Glutamatergic neuron (in vitro differentiated cells): ENCODE results near the gene AK1. TPM values are rescaled to one million over a fixed set of nuclear protein-coding genes. Genes with fewer than 3 reads are reported as not detected.
A peak's percentile ranks its signal among the peaks of the same experiment; 100 is the strongest.

Source experiments
- DNase-seq: peaks from one replicate; pipeline ENCODE4 v3.0.0; 2022
- H3K27ac Mint-ChIP-seq: one replicate; pipeline ENCODE4 v1.8.0; 2020; ENCODE audit warnings: mild to moderate bottlenecking, mixed read lengths, inconsistent platforms; ENCODE audit not compliant: unreplicated experiment
- H3K27me3 Mint-ChIP-seq: one replicate; pipeline ENCODE4 v1.8.0; 2020; ENCODE audit warnings: mild to moderate bottlenecking, moderate library complexity, mixed read lengths, inconsistent platforms; ENCODE audit not compliant: unreplicated experiment
- H3K36me3 Mint-ChIP-seq: one replicate; pipeline ENCODE4 v1.8.0; 2020; ENCODE audit warnings: mild to moderate bottlenecking, mixed read lengths, inconsistent platforms; ENCODE audit not compliant: unreplicated experiment
- H3K4me1 Mint-ChIP-seq: one replicate; pipeline ENCODE4 v1.8.0; 2020; ENCODE audit warnings: mild to moderate bottlenecking, low read depth, mixed read lengths, inconsistent platforms; ENCODE audit not compliant: unreplicated experiment
- H3K4me3 Mint-ChIP-seq: one replicate; pipeline ENCODE4 v1.8.0; 2020; ENCODE audit warnings: mild to moderate bottlenecking, mixed read lengths, inconsistent platforms; ENCODE audit not compliant: unreplicated experiment
- H3K9me3 Mint-ChIP-seq: one replicate; pipeline ENCODE4 v1.8.0; 2020; ENCODE audit warnings: mild to moderate bottlenecking, moderate library complexity, mixed read lengths, inconsistent platforms; ENCODE audit not compliant: unreplicated experiment
- total RNA-seq: library from RNA; stranded (reverse); fragmentation: NEBNext Ultra II Directional; extraction: Animal tissue kit (Norgen Biotek cat#: 25700); gene quantifications from one replicate; pipeline ENCODE4 v1.2.1, GENCODE V29; 2021; ENCODE audit not compliant: unreplicated experiment
- TF ChIP-seq, protein P1 (sequence below): fragments of 200-600 bp; sonication (generic); IDR thresholded peaks from one replicate; pipeline ENCODE4 v1.5.0; 2021; ENCODE audit not compliant: partially characterized antibody, unreplicated experiment

The AK1 gene
- total RNA-seq, 1 donor from 2014 or later: 121 TPM

DNA sequence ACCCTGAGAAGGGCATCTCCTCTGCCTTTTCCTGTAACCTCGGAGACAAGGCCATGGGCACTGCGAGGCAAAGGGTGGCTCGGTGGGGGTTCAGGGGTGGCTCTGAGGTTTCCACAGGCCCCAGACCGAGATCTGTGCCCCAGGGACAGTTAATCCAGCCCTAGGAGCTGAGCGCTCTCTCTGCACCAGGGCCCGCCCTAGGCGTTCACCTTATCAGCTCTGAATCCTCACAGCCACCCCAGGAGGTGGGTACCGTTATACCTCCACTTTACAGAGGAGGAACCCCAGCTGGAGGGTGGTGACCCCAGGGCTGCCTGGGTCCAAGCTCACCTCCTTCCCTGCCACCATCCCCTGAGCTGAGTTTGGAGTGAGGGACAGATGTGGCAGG lies 20.8 kb downstream of the AK1 start:
- H3K9me3 Mint-ChIP-seq: peaks cover 3% of the 10 kb centered on the region
- no peaks in the 10 kb centered on the region for H3K36me3 Mint-ChIP-seq
- H3K27me3 Mint-ChIP-seq: peaks cover 3% of the 10 kb centered on the region
- no peak overlapping the region for H3K27ac Mint-ChIP-seq
- peaks cover 3% of the 10 kb centered on the region for H3K4me1 Mint-ChIP-seq
- DNase-seq: no peak
- no peak overlapping the region for H3K4me3 Mint-ChIP-seq
- TF ChIP-seq, protein P1, sequence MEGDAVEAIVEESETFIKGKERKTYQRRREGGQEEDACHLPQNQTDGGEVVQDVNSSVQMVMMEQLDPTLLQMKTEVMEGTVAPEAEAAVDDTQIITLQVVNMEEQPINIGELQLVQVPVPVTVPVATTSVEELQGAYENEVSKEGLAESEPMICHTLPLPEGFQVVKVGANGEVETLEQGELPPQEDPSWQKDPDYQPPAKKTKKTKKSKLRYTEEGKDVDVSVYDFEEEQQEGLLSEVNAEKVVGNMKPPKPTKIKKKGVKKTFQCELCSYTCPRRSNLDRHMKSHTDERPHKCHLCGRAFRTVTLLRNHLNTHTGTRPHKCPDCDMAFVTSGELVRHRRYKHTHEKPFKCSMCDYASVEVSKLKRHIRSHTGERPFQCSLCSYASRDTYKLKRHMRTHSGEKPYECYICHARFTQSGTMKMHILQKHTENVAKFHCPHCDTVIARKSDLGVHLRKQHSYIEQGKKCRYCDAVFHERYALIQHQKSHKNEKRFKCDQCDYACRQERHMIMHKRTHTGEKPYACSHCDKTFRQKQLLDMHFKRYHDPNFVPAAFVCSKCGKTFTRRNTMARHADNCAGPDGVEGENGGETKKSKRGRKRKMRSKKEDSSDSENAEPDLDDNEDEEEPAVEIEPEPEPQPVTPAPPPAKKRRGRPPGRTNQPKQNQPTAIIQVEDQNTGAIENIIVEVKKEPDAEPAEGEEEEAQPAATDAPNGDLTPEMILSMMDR: no peak

DNA sequence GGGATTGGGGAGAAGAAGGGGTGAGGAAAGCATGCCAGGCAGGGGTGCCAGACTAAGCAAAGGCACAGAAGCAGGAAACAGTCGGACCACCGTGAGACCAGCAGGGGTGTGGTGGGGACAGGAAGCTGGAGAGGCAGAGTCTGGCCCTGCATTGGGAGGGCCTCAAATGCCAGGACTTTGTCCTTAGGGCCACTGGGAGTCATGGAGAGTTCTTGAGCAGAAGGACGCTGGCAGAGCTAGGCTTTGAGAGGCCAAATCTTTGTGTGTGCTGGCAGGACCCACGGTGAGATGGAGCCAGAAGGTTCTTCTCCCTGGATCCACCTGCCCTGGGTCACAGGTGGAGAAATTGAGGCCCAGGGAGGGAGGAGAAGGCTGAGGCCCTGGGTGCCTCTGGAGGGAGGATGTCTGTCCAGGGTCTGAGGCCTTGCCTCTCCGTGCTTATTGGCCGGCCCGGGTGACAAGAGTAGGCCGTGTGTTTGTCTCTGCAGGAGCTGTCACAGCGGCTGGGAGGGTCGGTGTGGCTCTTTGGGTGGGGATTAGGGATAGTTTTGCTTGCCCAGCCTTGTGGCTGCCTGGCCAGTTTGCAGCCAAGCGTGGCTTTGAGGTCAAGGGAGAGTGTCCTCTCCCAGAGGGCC lies 21.3 kb downstream of the AK1 start:
- peaks cover 3% of the 10 kb centered on the region for H3K9me3 Mint-ChIP-seq
- H3K4me1 Mint-ChIP-seq: peaks cover 3% of the 10 kb centered on the region
- TF ChIP-seq, protein P1: no peak
- no peak for DNase-seq
- peaks cover 3% of the 10 kb centered on the region for H3K27me3 Mint-ChIP-seq
- H3K36me3 Mint-ChIP-seq: no peaks in the 10 kb centered on the region
- H3K27ac Mint-ChIP-seq: no peak overlapping the region
- H3K4me3 Mint-ChIP-seq: no peak overlapping the region

DNA sequence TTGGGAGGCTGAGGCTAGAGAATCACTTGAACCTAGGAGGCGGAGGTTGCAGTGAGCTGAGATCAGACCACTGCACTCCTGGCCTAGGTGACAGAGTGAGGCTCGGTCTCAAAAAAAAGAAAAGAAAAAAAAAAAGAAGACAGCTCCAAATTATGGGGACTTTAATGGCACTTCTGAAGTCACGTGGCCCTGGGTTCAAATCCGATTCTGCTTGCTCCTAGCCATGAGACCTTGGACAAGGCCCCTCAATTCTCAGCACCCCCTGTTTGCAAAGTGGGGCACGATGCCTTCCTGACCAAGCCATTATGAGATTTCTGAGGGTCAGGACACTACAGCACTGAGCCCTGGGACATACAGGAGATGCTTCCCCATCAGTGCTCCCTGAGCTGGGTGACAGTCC lies 22.0 kb downstream of the AK1 start:
- Mint-ChIP-seq H3K36me3 (no peaks in the 10 kb centered on the region), H3K4me1 (peaks cover 3% of the 10 kb centered on the region), H3K27me3 (peaks cover 2% of the 10 kb centered on the region), H3K9me3 (peaks cover 3% of the 10 kb centered on the region), H3K27ac (no peak overlapping the region), H3K4me3 (no peak overlapping the region)
- no peak for DNase-seq
- TF ChIP-seq, protein P1: no peak

DNA sequence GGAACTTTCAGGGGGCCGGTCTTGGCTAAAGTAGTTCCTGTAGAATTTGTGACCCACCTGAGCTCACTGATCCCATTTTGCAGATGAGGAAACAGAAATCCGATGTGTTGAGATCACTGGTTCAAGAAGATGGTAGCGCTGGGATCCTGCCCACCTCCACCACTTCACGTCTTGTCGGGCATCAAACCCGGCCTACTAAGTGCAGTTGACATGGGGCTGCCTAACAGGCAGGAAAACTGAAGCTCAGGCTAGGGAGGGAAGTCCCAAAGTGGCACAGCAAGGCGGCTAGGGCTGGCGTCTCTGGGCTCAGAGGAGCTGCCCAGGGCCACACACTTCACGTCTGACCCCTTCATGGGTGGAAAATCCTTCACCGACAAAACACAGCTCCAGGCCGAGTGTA lies 22.5 kb downstream of the AK1 start:
- H3K27me3 Mint-ChIP-seq: no peaks in the 10 kb centered on the region
- H3K36me3 Mint-ChIP-seq: no peaks in the 10 kb centered on the region
- H3K4me3 Mint-ChIP-seq: no peak overlapping the region
- no peak overlapping the region for H3K27ac Mint-ChIP-seq
- H3K4me1 Mint-ChIP-seq: peaks cover 3% of the 10 kb centered on the region
- no peak for DNase-seq
- TF ChIP-seq, protein P1: no peak
- peaks cover 2% of the 10 kb centered on the region for H3K9me3 Mint-ChIP-seq

DNA sequence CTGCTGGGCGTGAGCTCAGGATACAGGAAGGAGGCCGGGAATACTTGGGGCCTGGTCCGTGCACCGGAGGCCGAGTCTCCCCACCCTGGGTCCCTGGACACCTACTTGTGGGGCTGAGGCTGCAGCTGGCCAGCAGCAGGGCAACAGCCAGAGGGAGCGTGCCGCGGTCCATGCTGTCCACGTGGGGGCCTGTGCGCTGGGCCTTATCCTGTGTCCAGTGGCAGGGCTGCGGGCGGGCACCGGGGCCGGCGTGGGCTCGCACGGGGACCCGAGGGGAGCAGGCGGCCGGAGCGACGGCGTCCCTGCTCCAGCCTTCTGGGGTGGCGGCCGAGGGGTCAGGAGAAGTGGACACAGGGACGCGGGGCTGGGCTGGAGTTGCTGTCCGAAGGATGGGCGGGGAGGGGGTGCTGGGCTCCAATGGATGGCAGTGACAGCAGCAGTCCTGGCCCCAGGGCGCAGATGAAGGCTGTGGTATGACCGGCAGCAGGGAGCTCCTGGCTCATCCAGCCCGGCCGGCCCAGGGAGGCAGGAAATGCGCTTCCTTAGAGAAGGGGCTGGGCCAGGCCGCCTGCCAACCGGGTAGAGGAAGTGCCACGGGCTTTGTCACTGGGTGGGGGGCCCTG lies 23.2 kb downstream of the AK1 start, which contains the start of gene ENG:
Gene ENG (minus strand): TSS at position 475 of the 623 bp plus-strand sequence. CDS start 303 bp downstream, at position 172.
- Mint-ChIP-seq H3K4me3 (no peak within 1 kb of the TSS), H3K4me1 (peaks cover 3% of the 10 kb centered on the region), H3K9me3 (peaks cover 3% of the 10 kb centered on the region), H3K27me3 (no peaks in the 10 kb centered on the region), H3K36me3 (peaks cover 3% of the 10 kb centered on the region), H3K27ac (no peak within 1 kb of the TSS)
- TF ChIP-seq, protein P1: no peak
- DNase-seq: peak; percentile 53
